IMR-90 (cell line): ENCODE measurements around the gene GLTPD2. TPM values are rescaled to one million over a fixed set of nuclear protein-coding genes. Genes with fewer than 3 reads are reported as not detected.

Experiments used
- ATAC-seq: fragments of 200-7000 bp; cut with Tn5 transposase; 2 replicates; pipeline ENCODE4 v1.9.1; 2020; ENCODE audit warnings: low read depth, mild to moderate bottlenecking, moderate library complexity
- BruUV-seq: library from RNA; stranded (reverse); fragments of 400-500 nt; replicated peaks from 2 replicates; lab custom pipeline; 2021; lab: Mats Ljungman, UMichigan
- CTCF ChIA-PET: fragments of 300-600 bp; formaldehyde crosslinking; extraction: SDS; loops from one replicate; lab custom pipeline; 2021; ENCODE audit warnings: antibody characterized with exemption; lab: Yijun Ruan, JAX
- POLR2A ChIA-PET: fragments of 300-600 bp; sonication (Branson Sonifier 250); formaldehyde crosslinking; loops from one replicate; lab custom pipeline; 2022; ENCODE audit warnings: antibody characterized with exemption; ENCODE audit not compliant: unreplicated experiment; lab: Charles Lee
- DNase-seq: peaks from one replicate; pipeline ENCODE4 v3.0.0; 2013
- H2AFZ ChIP-seq: replicated peaks from 2 replicates; pipeline ENCODE3; 2013; ENCODE audit warnings: low read length, mild to moderate bottlenecking; ENCODE audit not compliant: poor library complexity
- H2AK5ac ChIP-seq: 2 replicates; pipeline ENCODE4 v1.6.1; 2013; ENCODE audit warnings: low read depth, low read length, inconsistent platforms
- H2AK9ac ChIP-seq: replicated peaks from 2 replicates; pipeline ENCODE3; 2013; ENCODE audit warnings: mild to moderate bottlenecking, low read depth, low read length, moderate library complexity; ENCODE audit not compliant: poor library complexity
- H2BK120ac ChIP-seq: 2 replicates; pipeline ENCODE4 v1.6.1; 2013; ENCODE audit warnings: low read depth, low read length, inconsistent platforms
- H2BK15ac ChIP-seq: 3 replicates; pipeline ENCODE4 v1.6.1; 2013; ENCODE audit warnings: low read depth, low read length, inconsistent platforms
- H2BK20ac ChIP-seq: 2 replicates; pipeline ENCODE4 v1.6.1; 2013; ENCODE audit warnings: low read depth, mild to moderate bottlenecking, inconsistent platforms, low read length, moderate library complexity
- H2BK5ac ChIP-seq: 2 replicates; pipeline ENCODE4 v1.6.1; 2013; ENCODE audit warnings: mild to moderate bottlenecking, low read depth, low read length, inconsistent platforms; ENCODE audit not compliant: poor library complexity, severe bottlenecking
- H3K14ac ChIP-seq: replicated peaks from 2 replicates; pipeline ENCODE4 v1.6.1; 2013; ENCODE audit warnings: low read depth, low read length, inconsistent platforms
- H3K18ac ChIP-seq: 2 replicates; pipeline ENCODE4 v1.6.1; 2013; ENCODE audit warnings: low read depth, low read length, control low read depth
- H3K23ac ChIP-seq: 2 replicates; pipeline ENCODE4 v1.6.1; 2013; ENCODE audit warnings: low read depth, low read length, inconsistent platforms
- H3K27ac ChIP-seq: 2 replicates; pipeline ENCODE4 v1.5.1; 2013; ENCODE audit warnings: mild to moderate bottlenecking, control low read depth, low read length; ENCODE audit not compliant: insufficient read depth
- H3K27me3 ChIP-seq: 2 replicates; pipeline ENCODE4 v1.6.1; 2013; ENCODE audit warnings: low read length; ENCODE audit not compliant: control insufficient read depth, insufficient read depth
- H3K36me3 ChIP-seq: 2 replicates; pipeline ENCODE4 v1.6.1; 2013; ENCODE audit warnings: low read length, mixed read lengths; ENCODE audit not compliant: control insufficient read depth, insufficient read depth
- H3K4ac ChIP-seq: 2 replicates; pipeline ENCODE4 v1.6.1; 2013; ENCODE audit warnings: low read depth, low read length, inconsistent platforms
- H3K4me1 ChIP-seq: 2 replicates; pipeline ENCODE4 v1.6.1; 2013; ENCODE audit warnings: low read length, mixed read lengths; ENCODE audit not compliant: control insufficient read depth, insufficient read depth
- H3K4me2 ChIP-seq: 2 replicates; pipeline ENCODE4 v1.6.1; 2013; ENCODE audit warnings: low read depth, mild to moderate bottlenecking, control low read depth, low read length, moderate library complexity
- H3K4me3 ChIP-seq: 2 replicates; pipeline ENCODE4 v1.5.1; 2013; ENCODE audit warnings: low read depth, mild to moderate bottlenecking, control low read depth, low read length, moderate library complexity; ENCODE audit not compliant: insufficient read depth
- H3K56ac ChIP-seq: 2 replicates; pipeline ENCODE4 v1.6.1; 2013; ENCODE audit warnings: low read length, inconsistent platforms; ENCODE audit not compliant: insufficient read depth; ENCODE audit errors: extremely low read depth
- H3K79me1 ChIP-seq, 2 experiments: 2 replicates each; pipeline ENCODE4 v1.6.1; 2013; ENCODE audit warnings: low read length in 2 of 2, inconsistent platforms in 1 of 2, low read depth in 1 of 2
- H3K9ac ChIP-seq: 2 replicates; pipeline ENCODE4 v1.6.1; 2013; ENCODE audit warnings: low read depth, low read length, control low read depth
- H3K9me1 ChIP-seq: 2 replicates; pipeline ENCODE4 v1.6.1; 2013; ENCODE audit warnings: low read length, inconsistent platforms; ENCODE audit not compliant: insufficient read depth
- H3K9me3 ChIP-seq: 2 replicates; pipeline ENCODE4 v1.6.1; 2013; ENCODE audit warnings: low read length; ENCODE audit not compliant: control insufficient read depth, insufficient read depth
- H4K20me1 ChIP-seq: 2 replicates; pipeline ENCODE4 v1.6.1; 2013; ENCODE audit warnings: low read length, inconsistent platforms; ENCODE audit not compliant: insufficient read depth
- H4K5ac ChIP-seq: 2 replicates; pipeline ENCODE4 v1.6.1; 2013; ENCODE audit warnings: mild to moderate bottlenecking, low read depth, low read length, control low read depth
- H4K8ac ChIP-seq, 2 experiments: 2 replicates each; pipeline ENCODE4 v1.6.1; 2013; ENCODE audit warnings: low read depth in 2 of 2, low read length in 2 of 2, control low read depth in 1 of 2, inconsistent platforms in 1 of 2
- H4K91ac ChIP-seq: 2 replicates; pipeline ENCODE4 v1.6.1; 2013; ENCODE audit warnings: low read depth, low read length, inconsistent platforms; ENCODE audit not compliant: insufficient read depth
- BHLHE40 ChIP-seq: fragments of 150-350 bp; IDR thresholded peaks from 2 replicates; pipeline ENCODE4 v1.6.1; 2016; ENCODE audit warnings: mild to moderate bottlenecking, low read depth, low read length
- CEBPB ChIP-seq: IDR thresholded peaks from 2 replicates; pipeline ENCODE4 v1.6.1; 2012; ENCODE audit warnings: low read depth, low read length, improper control_type of control experiment
- CHD1 ChIP-seq: IDR thresholded peaks from 2 replicates; pipeline ENCODE4 v1.6.1; 2012; ENCODE audit warnings: low read depth, low read length, improper control_type of control experiment
- CTCF ChIP-seq: conservative IDR thresholded peaks from 2 replicates; pipeline ENCODE4 v1.5.1; 2012; ENCODE audit warnings: mild to moderate bottlenecking, low read depth, low read length, improper control_type of control experiment
- ELK1 ChIP-seq: fragments of 150-350 bp; IDR thresholded peaks from 2 replicates; pipeline ENCODE4 v1.6.1; 2016; ENCODE audit warnings: low read depth, mild to moderate bottlenecking, low read length, moderate library complexity, borderline replicate concordance
- FOS ChIP-seq: fragments of 150-350 bp; IDR thresholded peaks from 2 replicates; pipeline ENCODE4 v1.6.1; 2016; ENCODE audit warnings: low read depth, low read length
- MAFK ChIP-seq: IDR thresholded peaks from 2 replicates; pipeline ENCODE4 v1.6.1; 2012; ENCODE audit warnings: low read depth, low read length, improper control_type of control experiment
- MAZ ChIP-seq: IDR thresholded peaks from 2 replicates; pipeline ENCODE4 v1.6.1; 2012; ENCODE audit warnings: low read depth, mild to moderate bottlenecking, low read length, improper control_type of control experiment, moderate library complexity, borderline replicate concordance
- MXI1 ChIP-seq: IDR thresholded peaks from 2 replicates; pipeline ENCODE4 v1.6.1; 2012; ENCODE audit warnings: low read depth, mild to moderate bottlenecking, low read length, moderate library complexity, borderline replicate concordance
- NFE2L2 ChIP-seq: fragments of 150-350 bp; IDR thresholded peaks from 2 replicates; pipeline ENCODE4 v1.6.1; 2016; ENCODE audit warnings: low read depth, mild to moderate bottlenecking, low read length
- POLR2A ChIP-seq: IDR thresholded peaks from 2 replicates; pipeline ENCODE4 v1.6.1; 2012; ENCODE audit warnings: mild to moderate bottlenecking, low read depth, low read length
- RAD21 ChIP-seq: IDR thresholded peaks from 2 replicates; pipeline ENCODE4 v1.6.1; 2012; ENCODE audit warnings: low read length, improper control_type of control experiment
- RCOR1 ChIP-seq: IDR thresholded peaks from 2 replicates; pipeline ENCODE4 v1.6.1; 2012; ENCODE audit warnings: mild to moderate bottlenecking, low read length, improper control_type of control experiment; ENCODE audit not compliant: insufficient replicate concordance
- RFX5 ChIP-seq: IDR thresholded peaks from 2 replicates; pipeline ENCODE4 v1.8.0; 2012; ENCODE audit warnings: low read depth, mild to moderate bottlenecking, low read length, moderate library complexity
- SMC3 ChIP-seq: fragments of 150-350 bp; IDR thresholded peaks from 2 replicates; pipeline ENCODE4 v1.6.1; 2016; ENCODE audit warnings: low read depth, mild to moderate bottlenecking, antibody characterized with exemption, low read length, moderate library complexity
- USF2 ChIP-seq: fragments of 150-350 bp; IDR thresholded peaks from 2 replicates; pipeline ENCODE4 v1.6.1; 2017; ENCODE audit warnings: mild to moderate bottlenecking, antibody characterized with exemption, low read length, low read depth
- WGBS, 2 experiments: methylation state at CpG; one replicate each; pipeline versions ENCODE4 v1.1.5 to v1.1.7; 2013; ENCODE audit warnings: missing lambda C conversion rate in 2 of 2; ENCODE audit not compliant: insufficient read length in 1 of 2; ENCODE audit errors: extremely low coverage in 2 of 2; 5-methylcytosine and 5-hydroxymethylcytosine counted together
- dilution Hi-C: fragments of 300-500 bp; cut with HindIII; formaldehyde crosslinking; loops from one replicate; pipeline ENCODE4 v1.14.3; 2018; ENCODE audit warnings: low sequenced_read_pairs; ENCODE audit not compliant: unreplicated experiment
- in situ Hi-C: fragments of 300-500 bp; cut with MboI; formaldehyde crosslinking; loops from 3 replicates; pipeline ENCODE4 v1.14.3; 2019; ENCODE audit warnings: low sequenced_read_pairs, inconsistent platforms, mixed read lengths
- intact Hi-C: fragments of 100-400 bp; cut with micrococcal nuclease; formaldehyde crosslinking; loops from 2 replicates; pipeline ENCODE4 v1.10.0; 2022
- polyA plus RNA-seq, 3 experiments: library from polyadenylated mRNA; depleted of rRNA; stranded (reverse); fragments of >200 nt; gene quantifications; 2 replicates each; pipeline ENCODE4 v1.2.3, GENCODE V29; 2012; ENCODE audit warnings: low replicate concordance in 1 of 3
- total RNA-seq: library from RNA; depleted of rRNA; stranded (reverse); fragments of >200 nt; gene quantifications from 2 replicates; pipeline ENCODE4 v1.2.3, GENCODE V29; 2012

The GLTPD2 gene
- total and polyA plus RNA-seq, 2 of the 4 experiments (the other 2 are of a cell fraction): not detected

- TF ChIP-seq CHD1: no peak
- no peak for TF ChIP-seq ELK1
- TF ChIP-seq FOS: no peak
- no peak for TF ChIP-seq USF2
- no peak for TF ChIP-seq CTCF
- TF ChIP-seq POLR2A: no peak
- no peak for TF ChIP-seq MXI1
- no peak for TF ChIP-seq NFE2L2
- no peak for TF ChIP-seq MAFK
- TF ChIP-seq RAD21: no peak
- no peak for TF ChIP-seq SMC3
- TF ChIP-seq CEBPB: no peak
- TF ChIP-seq BHLHE40: no peak
- no peak for TF ChIP-seq RFX5
- TF ChIP-seq MAZ: no peak
- no peak for TF ChIP-seq RCOR1
- in situ Hi-C loops: no loop called here
- no peak overlapping the region for H4K91ac ChIP-seq
- intact Hi-C loops: no loop called here
- no peaks in the 10 kb centered on the region for H3K27me3 ChIP-seq
- no peak overlapping the region for H3K23ac ChIP-seq
- no peak for ATAC-seq
- H3K14ac ChIP-seq: no peak overlapping the region
- H4K5ac ChIP-seq: no peak overlapping the region
- no peaks in the 10 kb centered on the region for H3K9me3 ChIP-seq
- BruUV-seq: no TSS peak
- H2AFZ ChIP-seq: no peak overlapping the region
- H4K8ac ChIP-seq: no peak overlapping the region
- H3K18ac ChIP-seq: no peak overlapping the region
- peaks cover 21% of the 10 kb centered on the region for H3K36me3 ChIP-seq
- H2BK20ac ChIP-seq: no peak overlapping the region
- H2BK5ac ChIP-seq: no peak overlapping the region
- H3K9me1 ChIP-seq: no peaks in the 10 kb centered on the region
- H2BK15ac ChIP-seq: no peak overlapping the region
- no peak overlapping the region for H2AK5ac ChIP-seq
- no peak overlapping the region for H3K27ac ChIP-seq
- H3K4me2 ChIP-seq: no peak overlapping the region
- WGBS, 2 experiments: 83% methylated on average over 3 of the region's 6 CpGs; no CpG with 5 or more reads in 1 of the 2 experiments
- H3K79me1 ChIP-seq: peaks cover 0 to 25% of the 10 kb centered on the region in 2 experiments; a peak in 3 of 4 replicates
- no peak overlapping the region for H2BK120ac ChIP-seq
- POLR2A ChIA-PET: interaction anchor here (0.6 kb wide), 1 partner anchor 15 kb away, joined by 3 read pairs; no protein-coding TSS in a partner anchor
- H4K20me1 ChIP-seq: peaks cover 4% of the 10 kb centered on the region; the same call in 1 of the 2 replicates
- no peak overlapping the region for H3K9ac ChIP-seq
- CTCF ChIA-PET: interaction anchor here (0.7 kb wide), 1 partner anchor 18 kb away, joined by 3 read pairs; no protein-coding TSS in a partner anchor
- H2AK9ac ChIP-seq: peak overlapping the region; percentile 56
- H3K4ac ChIP-seq: no peak overlapping the region
- no peak overlapping the region for H3K4me3 ChIP-seq
- H3K4me1 ChIP-seq: peaks cover 4% of the 10 kb centered on the region; the same call in 1 of the 2 replicates
- no peak for DNase-seq
- H3K56ac ChIP-seq: no peak overlapping the region
- dilution Hi-C loops: no loop called here
Measured at GRCh38 chr17:4808378-4808767, 19.6 kb downstream of the GLTPD2 start.
